GM21529 (cell line): Measurements from ENCODE around the gene DRAM1.

Experiments
- ATAC-seq: cut with Tn5 transposase; IDR thresholded peaks from one replicate; pipeline ENCODE4 v1.9.1; 2021; ENCODE audit not compliant: unreplicated experiment

Gene DRAM1, protein sequence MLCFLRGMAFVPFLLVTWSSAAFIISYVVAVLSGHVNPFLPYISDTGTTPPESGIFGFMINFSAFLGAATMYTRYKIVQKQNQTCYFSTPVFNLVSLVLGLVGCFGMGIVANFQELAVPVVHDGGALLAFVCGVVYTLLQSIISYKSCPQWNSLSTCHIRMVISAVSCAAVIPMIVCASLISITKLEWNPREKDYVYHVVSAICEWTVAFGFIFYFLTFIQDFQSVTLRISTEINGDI

DNA sequence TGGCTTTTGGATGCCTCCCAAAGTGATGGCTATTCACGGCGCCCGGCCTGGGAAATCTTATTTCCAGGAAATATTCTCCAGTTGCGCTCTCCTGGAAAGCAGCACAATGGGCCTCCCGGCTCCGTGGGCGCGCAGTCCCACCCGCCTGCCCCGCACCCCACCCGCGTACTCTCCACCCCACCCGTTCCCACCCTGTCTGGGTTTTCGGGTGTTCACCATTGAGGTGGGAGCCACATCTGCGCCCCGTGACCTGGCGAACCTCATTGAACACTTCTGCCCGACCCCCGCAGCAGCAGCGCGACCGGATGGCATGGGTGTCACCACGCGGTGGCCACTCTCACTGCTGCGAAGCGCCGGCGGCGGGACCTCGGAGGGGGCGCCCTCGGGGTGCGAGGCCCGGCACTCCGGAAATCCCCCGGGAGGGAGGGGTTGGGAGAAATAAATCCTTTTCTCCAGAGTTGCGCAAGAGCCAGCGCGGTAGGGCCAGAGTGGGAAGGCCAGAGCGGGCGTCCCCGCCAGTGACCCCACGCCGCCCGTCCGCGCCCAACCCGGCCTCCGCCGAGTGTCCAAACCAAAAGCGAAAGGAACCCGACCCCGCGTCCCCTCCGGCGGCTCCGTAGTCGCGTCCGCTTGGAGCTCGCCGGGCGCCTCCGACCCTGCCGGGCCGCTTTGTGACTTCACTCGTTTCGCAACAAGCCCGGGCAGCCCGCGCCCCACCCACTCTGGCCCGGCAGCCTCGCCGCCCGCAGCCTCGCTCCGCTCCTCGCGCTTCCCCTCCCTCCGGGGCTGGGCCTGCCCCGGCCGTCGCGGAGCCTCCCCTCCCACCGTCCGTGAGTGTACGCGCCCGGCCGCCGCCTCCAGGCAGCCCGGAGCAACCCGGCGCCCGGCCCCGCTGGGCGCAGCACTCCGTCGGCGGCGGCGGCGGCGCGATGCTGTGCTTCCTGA lies at the start of gene DRAM1:
Gene DRAM1, plus strand, starts transcription at position 720 of the 945 bp plus-strand sequence. Its CDS starts 210 bp downstream, at position 930.
- ATAC-seq = peak; percentile 85

DNA sequence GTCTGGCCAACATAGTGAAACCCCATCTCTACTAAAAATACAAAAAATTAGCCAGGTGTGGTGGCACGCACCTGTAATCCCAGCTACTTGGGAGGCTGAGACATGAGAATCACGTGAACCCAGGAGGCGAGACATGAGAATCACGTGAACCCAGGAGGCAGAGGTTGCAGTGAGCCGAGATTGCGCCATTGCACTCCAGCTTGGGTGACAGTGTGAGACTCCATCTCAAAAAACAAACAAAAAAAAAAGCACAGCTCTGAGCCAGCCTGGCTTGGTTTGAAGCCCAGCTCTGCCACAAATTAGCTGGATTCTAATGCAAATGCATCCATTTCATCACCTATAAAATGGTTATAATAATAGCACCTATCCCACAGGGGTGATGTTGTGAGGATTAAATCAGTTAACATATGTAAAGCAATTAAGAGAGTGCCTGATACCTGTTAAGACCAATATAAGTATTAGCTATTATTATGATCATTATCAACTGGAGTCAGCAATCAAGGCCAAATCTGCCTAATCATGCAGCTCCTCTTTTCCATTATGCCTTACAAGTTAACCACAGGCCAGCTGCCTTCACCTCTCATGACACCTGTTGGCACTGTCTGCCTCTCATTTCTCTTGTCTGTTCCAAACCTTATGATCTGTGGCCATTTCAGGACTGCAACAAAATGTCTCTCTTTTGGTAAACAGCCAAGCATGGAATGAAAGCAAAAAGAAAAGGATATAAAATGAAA lies 48.8 kb upstream of the DRAM1 start:
- ATAC-seq = no peak

DNA sequence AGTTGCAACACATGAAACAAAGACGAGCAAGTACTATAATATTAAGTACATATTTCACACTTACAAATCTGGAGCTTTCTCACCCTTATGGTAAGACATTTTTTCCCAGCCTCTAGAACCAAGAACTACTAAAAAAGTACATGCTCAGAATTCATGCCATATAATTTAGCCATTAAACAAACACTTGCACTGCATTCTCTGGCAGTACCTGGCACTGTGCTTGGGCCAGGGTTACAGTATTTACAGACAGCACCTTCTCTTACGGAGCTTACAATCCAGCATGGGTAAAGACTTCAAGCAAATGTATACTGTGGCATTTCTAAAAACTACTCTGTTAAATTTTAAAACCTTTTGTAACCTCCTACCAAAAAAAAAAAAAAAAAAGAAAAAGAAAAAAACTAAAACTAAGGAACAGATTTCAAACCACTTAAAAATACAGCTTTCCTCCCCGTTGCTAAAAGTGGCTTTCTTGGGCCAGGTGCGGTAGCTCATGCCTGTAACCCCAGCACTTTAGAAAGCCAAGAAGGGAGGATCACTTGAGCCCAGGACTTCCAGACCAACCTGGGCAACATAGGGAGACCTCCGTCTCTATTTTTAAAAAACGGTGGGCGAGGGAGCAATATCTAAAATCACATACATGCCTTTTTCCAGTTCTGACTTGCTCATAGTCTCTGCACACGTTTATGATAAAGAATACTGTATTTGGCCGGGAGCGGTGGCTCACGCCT lies 47.6 kb upstream of the DRAM1 start:
- no peak for ATAC-seq

DNA sequence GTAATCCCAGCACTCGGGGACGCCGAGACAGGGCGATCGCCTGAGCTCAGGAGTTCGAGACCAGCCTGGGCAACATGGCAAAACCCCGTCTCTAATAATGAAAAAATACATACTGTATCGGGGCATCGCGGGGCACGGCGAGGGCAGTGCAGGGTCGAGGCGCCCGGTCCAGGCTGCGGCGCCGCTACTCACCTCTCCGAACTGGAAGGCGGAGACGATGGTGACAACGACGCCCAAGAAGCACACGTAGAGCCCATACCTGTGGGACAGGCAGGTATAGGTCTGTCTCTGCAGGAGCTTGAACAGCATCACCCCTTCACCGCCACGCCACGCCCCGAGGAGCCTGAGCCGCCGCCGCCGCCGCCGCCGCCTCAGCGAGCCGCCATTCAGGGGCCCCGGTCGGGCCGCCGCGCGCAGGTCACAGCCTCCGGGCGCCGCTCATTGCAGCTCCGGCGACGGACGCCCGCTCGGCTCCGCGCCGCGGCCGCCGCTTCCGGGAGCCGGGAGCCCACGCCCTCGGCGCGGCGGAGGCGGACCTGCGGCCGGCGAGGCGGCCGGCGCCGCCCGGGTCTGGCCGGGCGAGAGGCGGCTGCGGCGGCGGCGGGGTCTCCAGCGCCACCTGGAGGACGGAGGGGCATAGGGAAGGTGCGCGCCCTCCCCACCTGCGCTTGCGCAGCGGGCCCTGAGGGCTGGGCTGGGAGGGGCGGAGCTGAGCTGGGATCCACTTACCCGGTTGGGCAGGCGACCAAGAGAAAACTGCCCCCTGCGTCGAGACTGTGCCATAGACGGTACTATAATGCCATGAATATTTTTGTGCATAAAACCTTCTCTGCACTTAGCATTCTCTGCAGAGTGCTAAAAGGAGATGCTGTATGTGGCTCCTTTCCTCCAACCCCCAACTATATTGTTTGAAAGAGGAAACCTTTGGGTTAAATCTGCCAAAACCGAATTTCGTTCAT lies 46.7 kb upstream of the DRAM1 start, which contains the start of gene GNPTAB:
Gene GNPTAB, minus strand, starts transcription at position 593 of the 959 bp plus-strand sequence. Its CDS starts 284 bp downstream, at position 309.
- ATAC-seq = peak; percentile 86

DNA sequence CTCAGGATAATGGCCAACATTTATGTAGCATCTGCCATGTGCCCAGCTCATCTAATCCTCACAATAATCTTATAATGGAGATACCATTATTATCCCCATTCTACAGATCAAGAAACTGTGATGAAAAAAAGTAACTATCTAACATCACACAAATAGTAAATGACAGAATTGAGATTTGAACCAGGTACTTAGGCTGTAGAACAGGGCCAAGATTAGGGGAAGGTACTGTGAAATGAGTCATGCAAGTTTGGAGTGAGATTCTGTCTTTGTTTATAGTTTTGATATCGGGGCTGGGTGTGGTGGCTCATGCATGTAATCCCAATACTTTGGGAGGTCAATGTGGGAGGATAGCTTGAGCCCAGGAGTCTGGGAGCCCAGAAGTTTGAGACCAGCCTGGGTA lies 45.4 kb upstream of the DRAM1 start:
- ATAC-seq = no peak

DNA sequence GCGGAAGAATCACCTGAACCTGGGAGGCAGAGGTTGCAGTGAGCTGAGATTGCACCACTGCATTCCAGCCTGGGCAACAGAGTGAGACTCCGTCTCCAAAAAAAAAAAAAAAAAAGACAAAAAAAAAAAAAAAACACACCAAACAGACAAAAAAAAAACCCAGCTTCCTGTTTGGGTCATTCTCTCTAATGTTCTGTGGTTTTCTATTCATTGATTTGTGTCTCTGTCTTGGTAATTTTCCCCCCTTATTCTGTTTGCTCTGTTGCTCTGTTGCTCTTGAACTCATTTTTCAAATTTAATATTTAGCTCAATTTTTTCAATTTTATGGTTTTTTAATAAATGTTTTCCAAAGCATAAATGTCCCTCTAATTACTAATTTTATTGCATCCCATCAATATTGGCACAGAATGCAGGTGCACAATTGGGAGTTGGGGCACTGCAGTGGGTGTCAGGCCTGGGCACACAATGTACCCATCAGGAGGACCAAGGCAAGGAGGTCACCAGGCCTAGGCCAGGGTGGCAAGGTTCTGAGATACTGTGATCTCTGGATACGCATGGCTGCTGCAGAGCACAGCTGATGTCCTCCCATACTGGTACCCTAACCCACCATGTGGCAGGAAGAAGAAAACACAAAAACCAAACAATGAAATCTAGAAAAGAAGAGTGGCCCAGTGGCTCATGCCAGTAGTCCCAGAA lies 38.6 kb upstream of the DRAM1 start:
- ATAC-seq = peak; percentile 68

DNA sequence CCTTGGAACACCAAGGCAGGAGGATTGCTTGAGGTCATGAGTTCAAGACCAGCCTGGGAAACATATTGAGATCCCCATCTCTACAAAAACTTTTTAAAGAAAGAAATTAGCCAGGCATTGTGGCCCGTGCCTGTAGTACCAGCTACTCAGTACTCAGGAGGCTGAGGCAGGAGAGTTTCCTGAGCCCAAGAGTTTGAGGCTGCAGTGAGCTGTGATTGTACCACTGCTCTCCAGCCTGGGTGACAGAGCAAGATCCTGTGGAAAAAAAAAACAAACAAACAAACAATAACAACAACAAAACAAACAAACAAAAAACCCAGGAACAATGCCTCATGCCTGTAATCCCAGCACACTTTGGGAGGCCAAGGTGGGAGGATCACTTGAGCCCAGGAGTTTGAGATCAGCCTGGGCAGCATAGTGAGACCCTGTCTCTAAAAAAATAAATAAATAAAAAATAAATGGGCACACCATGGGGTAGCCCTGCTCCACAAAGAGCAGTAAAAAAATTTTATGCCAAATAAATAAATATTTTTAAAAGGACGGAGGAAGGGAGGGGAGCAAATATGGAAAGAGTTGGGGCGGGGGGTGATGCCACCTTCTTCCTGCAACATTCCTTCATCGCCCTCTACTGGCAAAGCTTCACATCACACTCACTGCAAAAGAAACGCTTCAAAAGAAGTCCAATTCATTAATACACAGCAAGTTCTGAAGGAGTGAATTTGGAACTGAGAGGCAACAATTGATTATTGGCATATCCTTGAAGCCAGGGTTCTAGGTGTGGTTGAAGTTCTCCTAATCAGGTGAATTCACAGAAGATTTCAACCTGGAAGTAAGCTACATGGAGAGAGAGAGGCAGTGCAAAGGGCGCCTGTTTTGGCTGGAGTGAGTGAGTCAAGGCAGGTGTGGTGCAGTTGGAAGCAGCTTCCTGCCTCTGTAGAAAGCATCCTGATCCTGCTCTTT lies 37.8 kb upstream of the DRAM1 start:
- ATAC-seq = peak; percentile 48

DNA sequence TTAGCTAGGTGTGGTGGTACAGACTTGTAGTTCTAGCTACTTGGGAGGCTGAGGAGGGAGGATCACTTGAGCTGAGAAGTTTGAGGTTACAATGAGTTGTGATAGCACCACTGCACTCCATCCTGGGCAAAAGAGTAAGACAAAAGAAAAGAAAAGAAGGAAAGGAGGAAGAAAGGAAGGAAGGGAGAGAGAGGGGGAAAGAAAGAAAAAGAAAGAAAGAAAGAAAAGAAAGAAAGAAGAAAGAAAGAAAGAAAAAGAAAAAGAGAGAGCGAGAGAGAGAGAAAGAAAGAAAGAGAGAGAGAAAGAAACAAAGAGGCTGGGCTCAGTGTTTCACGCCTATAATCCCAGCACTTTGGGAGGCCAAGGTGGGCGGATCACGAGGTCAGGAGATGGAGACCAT lies 36.3 kb upstream of the DRAM1 start:
- no peak for ATAC-seq

DNA sequence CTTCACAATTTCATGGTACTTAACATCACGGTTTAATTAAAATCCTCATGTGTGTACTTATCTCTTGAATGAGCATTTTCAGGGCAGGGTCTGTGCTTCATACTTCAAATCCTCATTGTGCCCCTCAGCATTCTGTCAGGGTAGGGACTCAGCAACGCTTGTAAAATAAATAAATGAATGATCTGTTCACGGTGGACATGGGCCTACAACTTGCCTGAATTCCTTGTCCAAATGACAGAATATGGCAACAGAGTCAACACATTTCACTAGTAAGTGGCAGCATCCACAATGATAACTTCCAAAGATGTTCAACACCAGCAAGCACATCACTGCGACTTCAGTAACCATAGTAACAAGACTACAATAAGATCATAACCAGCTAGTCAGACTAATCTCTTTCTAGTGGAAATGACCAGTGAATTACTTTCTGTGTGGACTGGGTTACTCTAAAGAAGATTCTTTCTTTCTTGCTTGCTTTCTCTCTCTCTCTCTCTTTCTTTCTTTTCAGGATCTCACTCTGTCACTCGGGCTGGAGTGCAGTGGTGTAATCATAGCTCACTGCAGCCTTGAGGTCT lies 32.2 kb upstream of the DRAM1 start:
- ATAC-seq = no peak

DNA sequence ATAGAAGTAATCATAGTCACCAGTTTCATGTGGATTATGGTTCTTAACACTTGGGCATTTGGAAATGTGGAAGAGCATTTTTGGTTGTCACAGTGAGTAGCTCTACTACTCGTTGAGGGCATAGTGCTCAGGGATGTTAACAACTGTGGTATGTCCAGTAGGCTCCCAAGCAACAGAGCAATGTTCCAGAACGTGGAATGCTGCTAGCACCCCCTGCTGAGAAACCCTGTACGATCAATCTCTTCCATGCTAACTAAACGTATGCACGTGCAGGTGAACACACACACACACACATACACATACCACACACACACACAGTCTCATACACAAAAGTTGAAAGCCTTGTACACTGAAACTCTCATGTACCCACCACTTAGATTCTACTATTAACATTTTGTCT lies 30.1 kb upstream of the DRAM1 start:
- ATAC-seq = no peak

DNA sequence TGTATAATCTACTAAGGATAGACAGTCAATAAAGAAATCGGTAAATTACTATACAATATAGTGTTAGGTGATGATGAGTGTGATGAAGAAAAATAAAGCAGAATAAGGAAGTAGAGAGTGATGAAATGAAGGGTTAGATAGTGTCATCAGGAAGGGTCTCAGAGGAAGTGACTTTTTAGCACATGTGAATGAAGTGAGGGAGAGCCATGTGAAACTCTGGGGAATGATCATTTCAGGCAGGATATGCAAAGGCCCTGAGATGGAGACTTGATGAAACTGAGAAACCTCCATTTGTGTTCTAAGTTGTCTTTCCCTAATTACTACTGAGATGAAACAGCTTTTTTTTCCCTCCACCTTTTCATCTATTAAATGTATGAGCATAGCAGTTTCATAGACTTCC lies 27.2 kb upstream of the DRAM1 start:
- peak; percentile 54 for ATAC-seq

DNA sequence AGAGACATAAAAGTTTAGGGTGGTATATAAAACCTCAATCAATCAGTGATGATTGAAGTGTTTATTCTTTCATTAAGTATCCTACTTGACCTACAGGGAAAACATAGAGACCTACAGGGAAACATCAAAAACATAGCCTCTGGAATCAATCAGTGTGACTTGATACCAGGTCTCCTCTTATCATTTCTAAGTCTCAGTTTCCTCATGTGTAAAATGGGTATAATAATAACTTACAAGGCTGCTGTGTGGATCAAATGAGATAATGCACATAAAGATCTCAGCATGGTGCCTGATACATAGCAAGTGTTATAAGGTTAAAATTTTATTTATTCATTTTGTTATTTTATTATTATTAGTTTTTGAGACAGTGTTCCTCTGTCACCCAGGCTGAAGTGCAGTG lies 24.4 kb upstream of the DRAM1 start:
- no peak for ATAC-seq

DNA sequence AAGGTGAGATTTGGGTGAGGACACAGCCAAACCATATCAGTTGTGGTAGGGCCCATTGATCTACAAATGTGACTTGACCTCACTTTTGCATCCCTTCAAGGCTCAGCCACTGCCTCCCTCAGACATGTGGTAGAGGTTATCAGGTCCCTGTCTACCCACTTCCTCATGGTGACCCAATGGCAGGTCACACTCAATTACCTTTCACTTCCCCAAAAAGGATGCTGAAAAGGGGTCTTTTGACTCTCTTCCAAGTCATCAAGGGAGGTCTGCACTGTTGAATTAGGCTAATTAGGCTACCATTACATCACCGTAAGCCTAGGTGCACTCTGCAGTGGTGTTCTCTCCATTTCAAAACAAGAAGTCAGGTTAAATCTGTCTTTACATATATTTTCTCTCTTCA lies 22.6 kb upstream of the DRAM1 start:
- ATAC-seq = peak; percentile 38

DNA sequence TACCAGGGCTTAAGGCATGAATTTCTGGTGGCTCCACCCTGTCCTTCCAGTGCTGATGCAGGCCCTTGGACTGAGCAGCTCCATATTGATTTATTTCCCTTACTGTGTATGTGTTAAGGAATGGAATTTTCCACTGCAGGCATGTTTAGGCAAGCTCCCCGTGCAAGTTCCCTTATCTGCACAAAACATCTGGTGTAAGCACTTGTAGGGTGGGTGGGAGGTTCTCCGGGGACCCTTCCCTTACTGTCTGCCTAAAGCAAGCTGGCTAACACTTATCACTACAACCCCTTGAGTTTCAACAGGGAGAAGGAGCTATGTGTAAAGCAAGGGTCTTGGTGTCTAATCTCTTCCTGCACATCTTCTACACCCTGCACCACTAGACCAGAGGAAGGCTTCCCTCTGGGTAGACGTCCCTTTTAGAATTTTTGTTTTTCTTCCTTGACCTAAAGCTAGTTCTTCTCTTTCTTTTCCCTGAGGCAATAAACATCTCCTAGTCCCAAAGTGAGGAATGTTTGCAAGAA lies 22.0 kb upstream of the DRAM1 start:
- ATAC-seq = no peak

DNA sequence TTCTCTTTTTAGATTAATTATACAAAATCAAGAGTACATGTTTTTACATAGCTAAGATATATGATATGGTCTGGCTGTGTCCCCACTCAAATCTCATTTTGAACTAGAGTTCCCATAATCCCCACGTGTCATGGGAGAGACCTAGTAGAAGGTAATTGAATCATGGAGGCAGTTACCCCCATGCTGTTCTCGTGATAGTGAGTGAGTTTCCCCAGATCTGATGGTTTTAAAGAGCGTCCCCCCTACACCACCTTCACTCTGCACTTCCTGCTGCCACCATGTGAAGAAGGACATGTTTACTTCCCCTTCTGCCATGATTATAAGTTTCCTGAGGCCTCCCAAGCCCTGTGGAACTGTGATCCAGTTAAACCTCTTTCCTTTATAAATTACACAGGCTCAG lies 21.4 kb upstream of the DRAM1 start:
- ATAC-seq = no peak

DNA sequence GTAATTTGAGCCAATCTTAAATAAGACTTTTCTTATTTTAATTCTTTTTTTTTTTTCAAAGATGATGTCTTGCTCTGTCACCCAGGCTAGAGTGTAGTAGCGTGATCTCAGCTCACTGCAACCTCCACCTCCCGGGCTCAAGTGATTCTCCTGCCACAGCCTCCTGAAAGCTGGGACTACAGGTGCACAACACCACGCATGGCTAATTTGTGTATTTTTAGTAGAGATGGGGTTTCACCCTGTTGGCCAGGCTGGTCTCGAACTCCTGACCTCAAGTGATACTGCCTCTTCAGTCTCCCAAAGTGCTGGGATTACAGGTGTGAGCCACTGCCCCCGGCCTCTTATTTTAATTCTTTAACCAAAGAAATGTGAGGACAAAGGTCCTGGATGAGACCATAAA lies 20.8 kb upstream of the DRAM1 start:
- ATAC-seq = peak; percentile 22

DNA sequence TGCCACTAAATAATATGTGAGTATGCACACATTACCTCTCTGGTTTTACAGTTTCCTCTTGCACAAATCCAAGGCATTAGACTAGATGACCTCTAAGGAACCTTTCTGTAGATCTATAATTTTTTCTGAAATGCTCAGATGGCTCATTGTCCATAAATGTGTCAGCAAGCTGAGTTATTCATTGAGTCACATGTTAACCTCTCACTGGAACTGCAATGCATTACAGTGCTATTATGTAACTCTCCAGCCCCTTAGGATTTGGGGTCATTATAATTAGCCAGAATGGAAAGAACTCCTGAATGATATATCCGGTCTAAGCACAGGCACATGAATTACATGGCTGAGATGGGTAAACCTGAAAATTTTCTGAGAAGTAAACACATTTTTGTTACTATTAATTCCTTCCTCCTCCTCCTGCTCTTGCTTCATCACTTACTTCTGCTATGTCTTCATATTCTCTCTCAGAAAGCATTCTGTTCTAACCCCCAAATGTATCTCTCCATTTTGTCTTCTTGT lies 20.3 kb upstream of the DRAM1 start:
- ATAC-seq = peak; percentile 49
